GM21381 (cell line): Measurements from ENCODE around the gene ZC3H11A.

Experiments used
- ATAC-seq: cut with Tn5 transposase; IDR thresholded peaks from one replicate; pipeline ENCODE4 v1.9.1; 2021; ENCODE audit warnings: mild to moderate bottlenecking, moderate library complexity; ENCODE audit not compliant: unreplicated experiment

The ZC3H11A gene

DNA sequence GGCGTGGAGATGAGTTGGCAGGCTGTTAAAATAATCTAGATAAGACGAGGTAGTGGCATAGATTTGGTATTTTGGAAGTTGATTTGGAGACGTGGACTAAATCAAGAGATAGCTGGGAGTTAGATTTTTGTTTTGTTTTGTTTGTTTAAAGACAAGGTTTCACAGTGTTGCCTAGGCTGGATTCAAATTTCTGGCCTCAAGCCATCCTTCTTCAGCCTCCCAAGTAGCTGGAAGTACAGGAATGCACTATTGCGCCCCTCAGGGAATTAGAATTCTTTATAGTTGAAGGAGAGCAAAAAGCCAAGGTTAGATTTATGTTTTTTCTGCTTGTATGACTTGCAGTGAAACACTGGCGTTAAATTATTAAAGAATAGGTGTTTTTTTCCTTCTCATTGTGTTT is 43.7 kb downstream of the ZC3H11A start:
- ATAC-seq: no peak

DNA sequence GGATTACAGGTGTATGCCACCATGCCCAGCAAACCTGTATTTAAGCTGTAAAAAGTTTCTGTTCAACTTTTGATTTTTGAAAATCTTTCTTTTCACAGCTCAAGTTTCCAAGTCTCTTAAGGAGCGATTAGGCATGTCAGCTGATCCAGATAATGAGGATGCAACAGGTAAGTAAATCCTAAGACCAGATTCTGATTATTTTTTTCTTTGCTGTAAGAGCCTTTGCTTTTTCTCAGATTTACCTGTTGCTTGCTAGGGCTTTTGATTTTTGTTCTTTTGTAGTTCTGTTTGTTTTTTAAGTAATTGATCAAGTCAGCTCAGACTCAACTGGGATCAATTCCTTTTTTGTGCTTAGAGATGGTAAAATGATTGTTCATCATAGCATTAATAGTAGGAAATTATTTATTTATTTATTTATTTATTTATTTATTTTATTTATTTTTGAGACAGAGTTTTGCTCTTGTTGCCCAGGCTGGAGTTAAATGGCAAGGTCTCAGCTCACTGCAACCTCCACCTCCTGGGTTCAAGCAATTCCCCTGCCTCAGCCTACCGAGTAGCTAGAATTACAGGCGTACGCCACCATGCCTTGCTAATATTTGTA is 44.9 kb downstream of the ZC3H11A start:
- no peak for ATAC-seq

DNA sequence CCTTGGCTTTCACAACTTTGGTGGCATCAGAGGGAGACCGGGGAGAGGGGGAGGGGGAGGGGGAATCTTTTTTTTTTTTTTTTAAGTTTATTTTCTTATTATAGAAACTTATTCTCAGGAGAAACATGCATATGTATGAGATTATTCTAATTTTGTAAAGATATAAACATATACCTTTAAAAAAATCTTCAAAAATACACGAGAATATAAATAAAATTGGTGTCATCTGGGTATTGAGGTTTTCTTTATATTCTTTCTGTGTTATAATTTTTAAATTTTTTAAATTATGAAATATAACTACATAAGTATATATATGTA is 47.1 kb downstream of the ZC3H11A start:
- no peak for ATAC-seq

DNA sequence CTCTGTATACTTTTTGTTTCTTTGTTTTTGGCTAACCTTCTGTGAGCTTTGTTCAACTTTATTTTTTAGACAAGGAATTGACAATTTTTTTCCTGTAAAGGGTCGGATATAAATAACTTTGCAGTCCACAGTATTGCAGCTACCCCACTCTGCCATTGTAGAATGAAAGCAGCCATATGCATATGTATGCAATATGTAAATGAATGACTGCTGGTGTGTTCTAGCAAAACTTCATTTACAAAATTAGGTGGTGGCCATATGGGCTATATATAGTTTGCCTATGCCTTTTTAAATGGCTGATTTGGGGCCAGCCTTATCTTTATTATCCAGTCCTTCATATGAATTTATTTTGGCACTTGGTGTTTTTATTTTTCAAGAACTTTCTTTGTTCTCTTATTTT is 48.0 kb downstream of the ZC3H11A start:
- no peak for ATAC-seq
